Measurements from ENCODE around the gene ZNF423. TPM values are rescaled to one million over a fixed set of nuclear protein-coding genes. Genes with fewer than 3 reads are reported as not detected.

ZNF423 gene
- total RNA-seq, 4 donors from 2014 or later, result 0.72 to 5.9 (median 1.1) TPM

DNA sequence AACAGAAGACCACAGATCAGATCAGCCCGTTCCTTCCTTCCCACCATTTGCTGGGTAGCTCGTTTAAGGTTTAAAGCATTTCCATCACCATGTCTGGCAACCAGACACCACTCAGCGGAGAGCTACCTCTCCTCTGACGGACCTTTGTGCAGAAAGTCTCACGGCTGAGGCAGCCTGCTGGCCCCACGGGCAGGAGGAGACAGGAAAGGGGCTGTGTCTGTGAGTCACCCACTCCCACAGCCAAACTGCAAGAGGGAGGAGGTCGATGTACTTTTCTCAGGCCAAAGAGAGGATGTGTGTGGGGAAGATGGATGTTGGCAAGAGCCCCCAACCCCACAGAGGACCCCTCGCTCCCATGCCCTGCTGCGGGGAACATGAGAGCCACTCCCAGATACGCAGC is 92.1 kb downstream of the ZNF423 start:
- no peak overlapping the region for H3K4me3 ChIP-seq
- H3K4me1 ChIP-seq, result no peaks in the 10 kb centered on the region
- H3K27ac ChIP-seq, result no peak overlapping the region
- no peak for DNase-seq
- WGBS, 2 donors, result 76 to 78% methylated on average over 8 of the region's 10 CpGs
- no peak for TF ChIP-seq POLR2A (IDR thresholded peaks at IDR 0.05)
- TF ChIP-seq, protein P1, sequence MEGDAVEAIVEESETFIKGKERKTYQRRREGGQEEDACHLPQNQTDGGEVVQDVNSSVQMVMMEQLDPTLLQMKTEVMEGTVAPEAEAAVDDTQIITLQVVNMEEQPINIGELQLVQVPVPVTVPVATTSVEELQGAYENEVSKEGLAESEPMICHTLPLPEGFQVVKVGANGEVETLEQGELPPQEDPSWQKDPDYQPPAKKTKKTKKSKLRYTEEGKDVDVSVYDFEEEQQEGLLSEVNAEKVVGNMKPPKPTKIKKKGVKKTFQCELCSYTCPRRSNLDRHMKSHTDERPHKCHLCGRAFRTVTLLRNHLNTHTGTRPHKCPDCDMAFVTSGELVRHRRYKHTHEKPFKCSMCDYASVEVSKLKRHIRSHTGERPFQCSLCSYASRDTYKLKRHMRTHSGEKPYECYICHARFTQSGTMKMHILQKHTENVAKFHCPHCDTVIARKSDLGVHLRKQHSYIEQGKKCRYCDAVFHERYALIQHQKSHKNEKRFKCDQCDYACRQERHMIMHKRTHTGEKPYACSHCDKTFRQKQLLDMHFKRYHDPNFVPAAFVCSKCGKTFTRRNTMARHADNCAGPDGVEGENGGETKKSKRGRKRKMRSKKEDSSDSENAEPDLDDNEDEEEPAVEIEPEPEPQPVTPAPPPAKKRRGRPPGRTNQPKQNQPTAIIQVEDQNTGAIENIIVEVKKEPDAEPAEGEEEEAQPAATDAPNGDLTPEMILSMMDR (IDR thresholded peaks at IDR 0.05), result no peak
- no peaks in the 10 kb centered on the region for H3K36me3 ChIP-seq
- H3K27me3 ChIP-seq, result no peaks in the 10 kb centered on the region
- intact Hi-C loops (cut with DNase I), result no loop called here
- no peaks in the 10 kb centered on the region for H3K9me3 ChIP-seq

DNA sequence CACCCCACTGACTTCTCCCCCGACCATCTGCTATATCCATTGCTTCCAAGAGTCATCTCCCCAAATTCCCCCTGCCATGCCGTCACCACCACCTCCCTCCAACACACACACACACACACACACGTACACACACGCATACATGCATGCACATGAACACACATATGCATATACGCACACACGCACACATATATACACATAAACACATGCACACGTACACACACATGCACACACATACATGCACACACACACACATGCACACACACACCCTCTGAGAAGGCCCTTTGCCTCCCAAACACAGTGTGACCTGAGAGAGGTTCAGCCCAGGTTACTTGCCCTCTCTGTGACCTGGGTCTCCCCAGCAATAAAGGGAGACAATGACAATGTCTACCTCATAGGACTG is 95.1 kb downstream of the ZNF423 start:
- H3K27ac ChIP-seq, result no peak overlapping the region
- H3K4me3 ChIP-seq, result no peak overlapping the region
- no peak for TF ChIP-seq POLR2A (IDR thresholded peaks at IDR 0.05)
- TF ChIP-seq, protein P1 (IDR thresholded peaks at IDR 0.05), result no peak
- no peaks in the 10 kb centered on the region for H3K27me3 ChIP-seq
- WGBS, 2 donors, result 81 to 88% methylated on average over 7 of the region's 7 CpGs
- H3K9me3 ChIP-seq, result no peaks in the 10 kb centered on the region
- peaks cover 0 to 8% (median under 1%) of the 10 kb centered on the region in 3 donors for H3K4me1 ChIP-seq
- intact Hi-C loops (cut with DNase I), result loop anchor here (2.0 kb wide), 1 partner anchor 24 kb away; no protein-coding TSS in a partner anchor
- H3K36me3 ChIP-seq, result no peaks in the 10 kb centered on the region
- no peak for DNase-seq

DNA sequence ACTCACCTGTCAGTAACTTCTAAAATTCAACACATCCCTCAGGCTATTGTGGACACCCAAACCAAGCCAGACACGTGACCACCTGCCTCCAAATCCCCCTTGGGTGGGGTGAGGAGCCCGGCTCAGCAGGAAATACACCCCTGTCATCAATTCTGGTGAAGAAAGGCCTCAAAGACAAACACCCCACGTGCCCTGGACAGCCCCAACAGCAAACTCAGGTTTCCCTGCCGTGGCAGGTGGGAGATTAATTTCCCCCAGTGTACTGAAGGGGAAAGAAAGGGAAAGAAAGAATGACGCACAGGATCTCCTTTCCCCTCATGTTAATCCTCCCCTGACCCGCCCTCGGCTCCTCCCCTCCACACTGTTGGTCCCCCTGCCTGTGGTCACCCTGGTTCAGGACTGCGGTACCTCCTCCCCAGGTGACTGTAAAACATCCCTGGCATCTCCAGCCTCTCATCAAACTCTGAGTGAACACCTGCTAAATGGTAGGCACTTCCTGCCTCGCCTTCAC is 98.3 kb downstream of the ZNF423 start:
- no peak for DNase-seq
- intact Hi-C loops (cut with DNase I), result no loop called here
- Histone ChIP-seq H3K9me3 (no peaks in the 10 kb centered on the region), H3K27me3 (peaks cover 0 to 3% (median 0%) of the 10 kb centered on the region in 4 donors), H3K4me1 (peaks cover 4 to 26% (median 9%) of the 10 kb centered on the region in 3 donors), H3K27ac (no peak overlapping the region), H3K36me3 (no peaks in the 10 kb centered on the region), H3K4me3 (no peak overlapping the region)
- TF ChIP-seq, protein P1 (IDR thresholded peaks at IDR 0.05), result no peak
- TF ChIP-seq POLR2A (IDR thresholded peaks at IDR 0.05), result no peak
- WGBS, 2 donors, result 53 to 61% methylated on average over 6 to 8 of the region's 9 CpGs

GRCh38 chr16:49756775-49757558 is 98.9 kb downstream of the ZNF423 start:
- TF ChIP-seq, protein P1 (IDR thresholded peaks at IDR 0.05), result no peak
- TF ChIP-seq POLR2A (IDR thresholded peaks at IDR 0.05), result no peak
- intact Hi-C loops (cut with DNase I), result no loop called here
- Histone ChIP-seq H3K36me3 (no peaks in the 10 kb centered on the region), H3K4me3 (no peak overlapping the region), H3K27ac (no peak overlapping the region), H3K9me3 (no peaks in the 10 kb centered on the region), H3K27me3 (peaks cover 0 to 3% (median 0%) of the 10 kb centered on the region in 4 donors), H3K4me1 (peaks cover 4 to 26% (median 9%) of the 10 kb centered on the region in 3 donors)
- DNase-seq, result no peak
- 80 to 81% methylated on average over 9 of the region's 10 CpGs for WGBS, 2 donors
